ENCODE measurements around the gene EDN2. TPM values are rescaled to one million over a fixed set of nuclear protein-coding genes. Genes with fewer than 3 reads are reported as not detected.

EDN2 gene
- total RNA-seq, 1 experiment from 2014 or later, result 0.24 TPM

GRCh38 chr1:41494351-41495209, 10.1 kb upstream of the EDN2 start:
- no peak overlapping the region for H2BK5ac ChIP-seq (ENCODE audit: insufficient read length, low read length)
- no peak overlapping the region for H3K56ac ChIP-seq (ENCODE audit: insufficient read length, low read depth, low read length)
- H3K23ac ChIP-seq (ENCODE audit: insufficient read length, low read depth, low read length), result no peak overlapping the region
- no peak overlapping the region for H3K4ac ChIP-seq (ENCODE audit: low read depth, low read length)
- no peak overlapping the region for H4K91ac ChIP-seq (ENCODE audit: insufficient read length, low read depth, low read length)
- H3K18ac ChIP-seq (ENCODE audit: insufficient read length, low read depth, low read length), result peak overlapping the region; percentile 35
- H3K23me2 ChIP-seq (ENCODE audit: insufficient read length, low read depth, low read length, poor library complexity, severe bottlenecking), result no peaks in the 10 kb centered on the region
- H3K4me2 ChIP-seq (ENCODE audit: insufficient read depth, insufficient read length, low read length), result no peak overlapping the region
- no peaks in the 10 kb centered on the region for H3K9me3 ChIP-seq (ENCODE audit: control insufficient read depth, low read depth, low read length)
- no CpG with 5 or more reads among the region's 17 CpGs for whole genome bisulfite sequencing (ENCODE audit: extremely low coverage, insufficient read length, low lambda C conversion rate)
- H4K8ac ChIP-seq (replicated peaks; ENCODE audit: insufficient read length, low read depth, low read length), result no peak overlapping the region
- no peaks in the 10 kb centered on the region for H3K79me2 ChIP-seq (ENCODE audit: insufficient read depth, low read length)
- H2BK20ac ChIP-seq (ENCODE audit: low read depth, low read length, poor library complexity, severe bottlenecking), result no peak overlapping the region
- Mint-ChIP-seq H3K27ac (no peak overlapping the region), H3K4me3 (no peak overlapping the region), H3K9me3 (peaks cover 0 to 3% of the 10 kb centered on the region in 2 experiments; a peak in 2 of 5 replicates), H3K27me3 (ENCODE audit: low read depth) (peaks cover 22% of the 10 kb centered on the region), H3K36me3 (ENCODE audit: insufficient read depth in 1 of 3, low read depth in 3 of 3) (0 out of 7 replicates have a peak, but pooled peaks cover 0 to 2% (median 0%) of the 10 kb centered on the region in 3 experiments), H3K4me1 (peaks cover 26 to 27% of the 10 kb centered on the region in 2 experiments)
- no peak overlapping the region for H2BK120ac ChIP-seq (ENCODE audit: low read depth, low read length, poor library complexity, severe bottlenecking)
- no peak for DNase-seq
- no peak overlapping the region for H2BK12ac ChIP-seq (ENCODE audit: insufficient read length, low read depth, low read length)
- H3K79me1 ChIP-seq (ENCODE audit: insufficient read depth, low read depth, low read length, poor library complexity, severe bottlenecking), result no peaks in the 10 kb centered on the region
- peak overlapping the region; percentile 12 for H3K14ac ChIP-seq (ENCODE audit: insufficient read depth, low read length)
- TF ChIP-seq CTCF (conservative IDR thresholded peaks at IDR 0.05), result no peak
- no peaks in the 10 kb centered on the region for H4K20me1 ChIP-seq (ENCODE audit: control insufficient read depth, insufficient read depth, insufficient read length)
- H3K9ac ChIP-seq (ENCODE audit: extremely low read depth, insufficient read length, low read length), result no peak overlapping the region
- H2BK15ac ChIP-seq (ENCODE audit: low read depth, low read length), result no peak overlapping the region
- no peak overlapping the region for H3K27ac ChIP-seq (ENCODE audit: insufficient read length, low read depth, low read length)
- H2AK5ac ChIP-seq (ENCODE audit: insufficient read length, low read length), result no peak overlapping the region
- no peak overlapping the region for H4K5ac ChIP-seq (ENCODE audit: insufficient read length, low read depth, low read length)
- H3K4me1 ChIP-seq (ENCODE audit: insufficient read depth, low read length), result no peaks in the 10 kb centered on the region
- no peaks in the 10 kb centered on the region; the same call in 1 of the 2 replicates for H3K27me3 ChIP-seq (ENCODE audit: insufficient read depth, low read length)
- no peak overlapping the region for H2AFZ ChIP-seq (ENCODE audit: low read length)
- no peak overlapping the region for H3T11ph ChIP-seq (ENCODE audit: low read length)

Data from H9 (cell line).